Measurements from ENCODE around the gene RFC1. TPM values are rescaled to one million over a fixed set of nuclear protein-coding genes. Genes with fewer than 3 reads are reported as not detected.

RFC1 gene
- total RNA-seq, 1 donor from 2014 or later = 48.2 TPM

DNA sequence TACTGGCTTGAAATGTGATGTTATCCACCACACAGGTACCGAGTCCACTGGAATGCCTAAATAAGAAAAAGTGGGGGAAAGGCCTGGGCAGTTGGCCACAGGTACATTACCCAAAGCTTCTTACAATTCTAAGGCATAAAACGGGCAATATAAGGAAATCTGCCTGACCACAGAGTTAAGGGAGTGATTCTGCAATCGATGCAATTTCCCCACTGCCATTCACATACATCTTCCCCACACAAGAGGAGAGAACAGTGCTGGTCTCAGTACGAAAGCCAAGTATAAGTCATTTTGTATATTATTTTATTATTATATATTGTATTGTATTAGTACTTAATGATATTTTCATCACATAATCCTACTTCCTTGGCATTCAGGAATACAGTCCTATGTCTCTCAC lies 30.6 kb downstream of the RFC1 start:
- no peak for FAIRE-seq
- TF ChIP-seq CTCF (IDR thresholded peaks at IDR 0.05; ENCODE audit: insufficient read depth, low read length, severe bottlenecking) = no peak

GRCh38 chr4:39331191-39331590 lies 35.0 kb downstream of the RFC1 start:
- no peak for TF ChIP-seq CTCF (IDR thresholded peaks at IDR 0.05; ENCODE audit: insufficient read depth, low read length, severe bottlenecking)
- FAIRE-seq = no peak
- Histone ChIP-seq H3K36me3 (ENCODE audit: control insufficient read depth, insufficient read depth, low read length) (no peaks in the 10 kb centered on the region), H3K27me3 (ENCODE audit: control insufficient read depth, insufficient read depth, low read length) (no peaks in the 10 kb centered on the region), H3K4me3 (ENCODE audit: low read depth, low read length) (no peak overlapping the region)
- no peak for DNase-seq (ENCODE audit: low read depth)

More for the DNA sequence above, 30.6 kb downstream of the RFC1 start:
- Histone ChIP-seq H3K36me3 (ENCODE audit: control insufficient read depth, insufficient read depth, low read length) (no peaks in the 10 kb centered on the region), H3K27me3 (ENCODE audit: control insufficient read depth, insufficient read depth, low read length) (no peaks in the 10 kb centered on the region), H3K4me3 (ENCODE audit: low read depth, low read length) (no peak overlapping the region)
- no peak for DNase-seq (ENCODE audit: low read depth)

DNA sequence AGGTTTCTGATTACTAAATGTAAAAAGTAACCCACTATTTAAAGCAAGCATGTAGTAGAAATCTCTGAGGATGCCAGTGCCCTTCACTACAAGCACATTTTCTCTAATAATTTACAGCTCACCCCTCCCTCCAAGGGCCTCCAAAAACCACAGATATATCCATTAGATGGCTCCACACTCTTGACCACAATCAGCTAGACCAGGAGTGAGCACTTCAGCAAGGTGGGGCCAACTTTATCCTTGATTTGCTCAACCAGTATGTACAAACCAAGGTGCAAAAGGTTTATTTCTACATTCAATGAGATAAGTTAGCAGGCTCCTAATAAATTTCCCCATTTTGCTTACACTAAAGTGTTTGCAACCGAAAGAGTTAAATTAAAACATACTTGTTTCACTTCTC lies 35.8 kb downstream of the RFC1 start:
- FAIRE-seq (no peak), DNase-seq (ENCODE audit: low read depth) (no peak)

GRCh38 chr4:39326468-39326977 lies 39.6 kb downstream of the RFC1 start:
- TF ChIP-seq CTCF (IDR thresholded peaks at IDR 0.05; ENCODE audit: insufficient read depth, low read length, severe bottlenecking) = no peak
- no peak overlapping the region for H3K4me3 ChIP-seq (ENCODE audit: low read depth, low read length)
- FAIRE-seq (no peak), DNase-seq (ENCODE audit: low read depth) (no peak)
- H3K27me3 ChIP-seq (ENCODE audit: control insufficient read depth, insufficient read depth, low read length) = no peaks in the 10 kb centered on the region
- H3K36me3 ChIP-seq (ENCODE audit: control insufficient read depth, insufficient read depth, low read length) = no peaks in the 10 kb centered on the region

More for the DNA sequence above, 35.8 kb downstream of the RFC1 start:
- Histone ChIP-seq H3K36me3 (ENCODE audit: control insufficient read depth, insufficient read depth, low read length) (no peaks in the 10 kb centered on the region), H3K4me3 (ENCODE audit: low read depth, low read length) (no peak overlapping the region), H3K27me3 (ENCODE audit: control insufficient read depth, insufficient read depth, low read length) (no peaks in the 10 kb centered on the region)
- no peak for TF ChIP-seq CTCF (IDR thresholded peaks at IDR 0.05; ENCODE audit: insufficient read depth, low read length, severe bottlenecking)

DNA sequence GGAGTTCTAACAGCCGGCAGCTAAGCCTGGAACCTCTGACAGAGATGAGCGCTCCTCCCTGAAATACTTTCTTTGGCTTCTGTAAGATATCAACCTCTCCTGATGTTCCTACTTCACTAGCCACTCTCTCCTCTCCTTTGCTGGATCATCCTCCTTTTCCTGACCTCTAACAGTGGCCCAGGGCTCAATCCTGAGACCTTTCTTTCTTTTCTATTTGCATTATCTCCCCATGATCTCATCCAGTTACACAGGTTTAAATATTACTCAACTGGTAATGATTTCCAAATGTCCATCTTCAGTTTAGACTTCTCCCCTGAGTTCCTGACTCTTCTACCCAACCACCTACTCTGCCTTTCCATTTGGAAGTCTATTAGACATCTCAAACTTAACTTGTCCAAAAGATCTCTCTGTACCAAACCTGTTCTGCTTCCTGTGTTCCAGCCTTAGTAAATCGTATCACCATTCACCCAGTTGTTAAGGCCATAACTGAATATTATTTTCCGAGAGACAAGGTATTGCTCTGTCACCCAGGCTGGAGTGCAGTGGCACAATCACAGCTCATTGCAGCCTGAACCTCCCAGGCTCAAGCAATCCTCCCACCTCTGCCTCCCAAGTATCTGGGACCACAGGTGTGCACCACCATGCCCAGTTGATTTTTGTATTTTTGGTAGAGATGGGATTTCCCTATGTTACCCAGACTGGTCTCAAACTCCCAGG lies 41.1 kb downstream of the RFC1 start:
- Histone ChIP-seq H3K4me3 (ENCODE audit: low read depth, low read length) (no peak overlapping the region), H3K36me3 (ENCODE audit: control insufficient read depth, insufficient read depth, low read length) (no peaks in the 10 kb centered on the region), H3K27me3 (ENCODE audit: control insufficient read depth, insufficient read depth, low read length) (no peaks in the 10 kb centered on the region)
- TF ChIP-seq CTCF (IDR thresholded peaks at IDR 0.05; ENCODE audit: insufficient read depth, low read length, severe bottlenecking) = no peak
- FAIRE-seq (no peak), DNase-seq (ENCODE audit: low read depth) (no peak)

DNA sequence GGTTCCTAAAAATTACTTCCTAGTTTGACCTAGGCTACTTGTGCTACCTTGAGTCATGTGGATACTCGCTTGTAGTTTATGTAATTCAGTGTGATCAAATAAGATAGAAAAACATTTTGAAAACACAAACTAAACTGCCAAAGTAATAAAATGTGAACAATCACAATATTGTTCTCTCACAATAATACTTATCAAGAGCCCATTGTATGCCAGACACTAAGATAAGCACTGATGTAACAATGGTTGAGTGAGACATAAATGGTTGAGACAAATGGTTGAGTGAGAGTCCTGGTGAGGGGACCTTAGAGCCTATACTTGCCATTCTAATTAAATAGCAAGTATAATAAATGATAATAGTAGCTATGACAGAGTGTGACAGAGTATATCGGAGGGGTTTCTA lies 41.7 kb downstream of the RFC1 start:
- H3K4me3 ChIP-seq (ENCODE audit: low read depth, low read length) = no peak overlapping the region
- no peak for TF ChIP-seq CTCF (IDR thresholded peaks at IDR 0.05; ENCODE audit: insufficient read depth, low read length, severe bottlenecking)
- H3K27me3 ChIP-seq (ENCODE audit: control insufficient read depth, insufficient read depth, low read length) = no peaks in the 10 kb centered on the region
- DNase-seq (ENCODE audit: low read depth) (no peak), FAIRE-seq (no peak)
- no peaks in the 10 kb centered on the region for H3K36me3 ChIP-seq (ENCODE audit: control insufficient read depth, insufficient read depth, low read length)

All from bronchial epithelial cell (primary cell).